Mesendoderm (in vitro differentiated cells): ENCODE data around the gene BMP2K.
A peak's percentile ranks its signal among the peaks of the same experiment; 100 is the strongest.

Experiments used
- DNase-seq: peaks from one replicate; pipeline ENCODE4 v3.0.0; 2013
- H2AK5ac ChIP-seq: 2 replicates; pipeline ENCODE4 v1.6.1; 2013; ENCODE audit warnings: low read length, inconsistent platforms
- H2BK120ac ChIP-seq: 2 replicates; pipeline ENCODE4 v1.6.1; 2013; ENCODE audit warnings: low read depth, mild to moderate bottlenecking, low read length, moderate library complexity, mixed read lengths
- H2BK15ac ChIP-seq: replicated peaks from 2 replicates; pipeline ENCODE4 v1.6.1; 2013; ENCODE audit warnings: low read depth, mild to moderate bottlenecking, moderate library complexity
- H2BK5ac ChIP-seq: 2 replicates; pipeline ENCODE4 v1.6.1; 2013; ENCODE audit warnings: low read length, inconsistent platforms
- H3K18ac ChIP-seq: 2 replicates; pipeline ENCODE4 v1.6.1; 2013; ENCODE audit warnings: mild to moderate bottlenecking, low read length, mixed read lengths
- H3K23ac ChIP-seq: one replicate; pipeline ENCODE4 v1.6.1; 2013; ENCODE audit warnings: low read length
- H3K27ac ChIP-seq: 2 replicates; pipeline ENCODE4 v1.5.1; 2013; ENCODE audit warnings: low read depth, mild to moderate bottlenecking, inconsistent platforms, low read length, moderate library complexity
- H3K27me3 ChIP-seq: 2 replicates; pipeline ENCODE4 v1.6.1; 2013; ENCODE audit warnings: low read length, control low read depth, mild to moderate bottlenecking, inconsistent platforms; ENCODE audit not compliant: insufficient read depth, poor library complexity
- H3K36me3 ChIP-seq: 2 replicates; pipeline ENCODE4 v1.6.1; 2013; ENCODE audit warnings: low read length, inconsistent platforms; ENCODE audit not compliant: control insufficient read depth, insufficient read depth
- H3K4ac ChIP-seq: one replicate; pipeline ENCODE4 v1.6.1; 2013; ENCODE audit warnings: low read depth, mild to moderate bottlenecking, low read length, moderate library complexity
- H3K4me1 ChIP-seq: 2 replicates; pipeline ENCODE4 v1.6.1; 2013; ENCODE audit warnings: low read depth, low read length, inconsistent platforms; ENCODE audit not compliant: control insufficient read depth
- H3K4me2 ChIP-seq: 2 replicates; pipeline ENCODE4 v1.6.1; 2013; ENCODE audit warnings: low read length
- H3K4me3 ChIP-seq: 2 replicates; pipeline ENCODE4 v1.5.1; 2013; ENCODE audit warnings: mild to moderate bottlenecking, low read length
- H3K56ac ChIP-seq: one replicate; pipeline ENCODE4 v1.6.1; 2013; ENCODE audit warnings: low read length
- H3K79me1 ChIP-seq: 2 replicates; pipeline ENCODE4 v1.6.1; 2013; ENCODE audit warnings: low read length, inconsistent platforms
- H3K79me2 ChIP-seq: 2 replicates; pipeline ENCODE4 v1.6.1; 2013; ENCODE audit warnings: mild to moderate bottlenecking, low read length; ENCODE audit not compliant: control insufficient read depth, insufficient read depth
- H3K9ac ChIP-seq: 2 replicates; pipeline ENCODE4 v1.6.1; 2013; ENCODE audit warnings: low read length, inconsistent platforms
- H4K5ac ChIP-seq: one replicate; pipeline ENCODE4 v1.6.1; 2013; ENCODE audit warnings: low read length
- H4K8ac ChIP-seq: one replicate; pipeline ENCODE4 v1.6.1; 2013; ENCODE audit warnings: low read depth, mild to moderate bottlenecking, control low read depth, low read length, moderate library complexity
- WGBS: extraction: QIAGEN DNeasy Blood & Tissue Kit; methylation state at CpG from one replicate; pipeline ENCODE4 v1.1.7; 2013; ENCODE audit warnings: low lambda C conversion rate, missing lambda C conversion rate; ENCODE audit not compliant: insufficient coverage; ENCODE audit errors: extremely low coverage; 5-methylcytosine and 5-hydroxymethylcytosine counted together

The BMP2K gene

GRCh38 chr4:78800965-78801364 lies 24.8 kb downstream of the BMP2K start:
- Histone ChIP-seq H3K18ac (no peak overlapping the region), H3K4me1 (no peaks in the 10 kb centered on the region), H4K5ac (no peak overlapping the region), H3K4ac (no peak overlapping the region), H2AK5ac (no peak overlapping the region), H3K79me1 (peaks cover 6% of the 10 kb centered on the region), H3K56ac (no peak overlapping the region), H2BK120ac (no peak overlapping the region), H2BK5ac (no peak overlapping the region), H3K9ac (no peak overlapping the region), H3K23ac (no peak overlapping the region), H3K79me2 (peaks cover 12% of the 10 kb centered on the region), H3K27ac (no peak overlapping the region), H2BK15ac (no peak overlapping the region), H4K8ac (no peak overlapping the region), H3K27me3 (no peaks in the 10 kb centered on the region), H3K4me2 (no peak overlapping the region), H3K36me3 (no peaks in the 10 kb centered on the region), H3K4me3 (no peak overlapping the region)
- DNase-seq, result no peak

- no peak overlapping the region for H3K27ac ChIP-seq
Observed at GRCh38 chr4:78803983-78804382, 27.8 kb downstream of the BMP2K start.

GRCh38 chr4:78806943-78807460 lies 30.9 kb downstream of the BMP2K start:
- Histone ChIP-seq H3K4me3 (no peak overlapping the region), H3K4ac (no peak overlapping the region), H3K27ac (no peak overlapping the region), H2AK5ac (no peak overlapping the region), H3K18ac (no peak overlapping the region), H3K36me3 (no peaks in the 10 kb centered on the region), H2BK120ac (no peak overlapping the region), H3K9ac (no peak overlapping the region), H3K79me1 (peaks cover 6% of the 10 kb centered on the region), H3K4me2 (no peak overlapping the region), H3K27me3 (no peaks in the 10 kb centered on the region), H3K23ac (no peak overlapping the region), H2BK15ac (no peak overlapping the region), H2BK5ac (no peak overlapping the region), H3K79me2 (peaks cover 12% of the 10 kb centered on the region), H4K8ac (no peak overlapping the region), H3K4me1 (peaks cover 8% of the 10 kb centered on the region), H4K5ac (no peak overlapping the region), H3K56ac (no peak overlapping the region)
- DNase-seq, result no peak
- no CpG with 5 or more reads among the region's 6 CpGs for WGBS

More at GRCh38 chr4:78803983-78804382, 27.8 kb downstream of the BMP2K start:
- Histone ChIP-seq H3K36me3 (no peaks in the 10 kb centered on the region), H2BK120ac (no peak overlapping the region), H3K79me1 (peaks cover 9% of the 10 kb centered on the region), H2BK5ac (no peak overlapping the region), H3K79me2 (peaks cover 12% of the 10 kb centered on the region), H2BK15ac (no peak overlapping the region), H3K18ac (no peak overlapping the region), H2AK5ac (no peak overlapping the region), H3K23ac (no peak overlapping the region), H3K4ac (no peak overlapping the region), H3K4me2 (no peak overlapping the region), H3K9ac (no peak overlapping the region), H3K4me1 (no peaks in the 10 kb centered on the region), H3K4me3 (no peak overlapping the region), H4K8ac (no peak overlapping the region), H3K56ac (no peak overlapping the region), H3K27me3 (no peaks in the 10 kb centered on the region), H4K5ac (no peak overlapping the region)
- DNase-seq, result no peak
- WGBS, result no CpG with 5 or more reads among the region's 1 CpG

GRCh38 chr4:78809295-78809694 lies 33.1 kb downstream of the BMP2K start:
- no peak overlapping the region for H4K5ac ChIP-seq
- H2BK120ac ChIP-seq, result no peak overlapping the region
- H4K8ac ChIP-seq, result no peak overlapping the region
- H3K4me1 ChIP-seq, result peaks cover 8% of the 10 kb centered on the region
- no peak overlapping the region for H2BK5ac ChIP-seq
- H3K4me2 ChIP-seq, result no peak overlapping the region
- no peak overlapping the region for H2BK15ac ChIP-seq
- H3K79me2 ChIP-seq, result peaks cover 14% of the 10 kb centered on the region
- H3K23ac ChIP-seq, result no peak overlapping the region
- H3K56ac ChIP-seq, result no peak overlapping the region
- H3K4me3 ChIP-seq, result no peak overlapping the region
- no peak overlapping the region for H3K9ac ChIP-seq
- no peak for DNase-seq
- no peak overlapping the region for H2AK5ac ChIP-seq
- H3K36me3 ChIP-seq, result no peaks in the 10 kb centered on the region
- no CpG with 5 or more reads among the region's 2 CpGs for WGBS
- H3K79me1 ChIP-seq, result peaks cover 9% of the 10 kb centered on the region
- no peak overlapping the region for H3K4ac ChIP-seq
- H3K27ac ChIP-seq, result no peak overlapping the region
- H3K18ac ChIP-seq, result no peak overlapping the region
- H3K27me3 ChIP-seq, result no peaks in the 10 kb centered on the region

DNA sequence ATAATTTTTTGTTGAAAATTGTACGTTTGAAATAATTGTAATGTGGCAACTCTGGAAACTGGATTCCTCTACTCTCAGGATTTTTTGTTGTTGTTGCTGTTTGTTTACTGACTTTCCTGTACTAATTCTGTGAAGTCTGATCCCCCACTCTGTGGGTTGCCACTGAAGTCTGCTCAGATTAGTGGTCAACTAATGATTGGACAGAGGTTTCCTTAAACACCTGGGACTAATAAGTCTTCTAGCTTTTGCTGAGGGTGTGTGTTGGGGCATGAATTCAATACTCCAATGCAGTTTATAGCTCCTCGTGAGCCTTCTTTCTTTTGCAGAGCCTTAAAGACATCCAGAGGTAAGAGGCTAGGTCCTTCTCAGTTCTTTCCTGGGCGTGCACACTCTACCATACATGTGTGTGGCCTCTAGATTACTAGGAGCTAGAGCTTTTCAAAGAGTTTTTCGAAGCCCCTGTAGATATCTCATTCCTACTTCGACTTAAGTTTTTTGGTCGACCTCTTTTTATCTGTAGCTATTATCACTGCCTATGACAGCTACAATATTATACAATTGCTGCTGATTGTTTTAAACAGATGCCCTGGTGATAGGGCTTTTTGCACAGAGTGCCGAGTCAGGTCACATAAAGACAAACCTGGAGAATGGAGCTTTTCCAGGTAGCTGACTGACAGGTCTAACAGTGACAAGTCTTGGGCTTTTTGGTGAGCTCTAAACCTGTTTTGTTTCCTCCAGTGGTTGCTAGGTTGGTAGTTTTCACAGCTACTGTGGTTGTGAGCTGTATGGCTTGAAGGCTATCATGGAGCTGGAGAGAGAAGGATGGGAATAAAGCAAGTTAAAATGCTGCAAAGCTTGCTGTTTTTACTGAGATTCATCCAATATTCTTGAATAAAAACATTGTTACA lies 34.0 kb downstream of the BMP2K start:
- peak; percentile 89 for DNase-seq
- Histone ChIP-seq H3K36me3 (no peaks in the 10 kb centered on the region), H2BK15ac (no peak overlapping the region), H3K9ac (no peak overlapping the region), H3K79me2 (peaks cover 11% of the 10 kb centered on the region), H3K4me3 (no peak overlapping the region), H2AK5ac (no peak overlapping the region), H3K18ac (peak overlapping the region; percentile 68), H3K27me3 (no peaks in the 10 kb centered on the region), H2BK120ac (no peak overlapping the region), H3K23ac (no peak overlapping the region), H3K27ac (no peak overlapping the region), H3K4me2 (no peak overlapping the region), H4K8ac (no peak overlapping the region), H3K79me1 (peaks cover 8% of the 10 kb centered on the region), H3K56ac (no peak overlapping the region), H2BK5ac (no peak overlapping the region), H3K4ac (no peak overlapping the region), H4K5ac (no peak overlapping the region), H3K4me1 (peaks cover 8% of the 10 kb centered on the region)
- no CpG with 5 or more reads among the region's 7 CpGs for WGBS
